ENCODE measurements around the gene TRPC4AP. TPM values are rescaled to one million over a fixed set of nuclear protein-coding genes. Genes with fewer than 3 reads are reported as not detected.

TRPC4AP gene
- total and polyA plus RNA-seq, 2 of the 8 experiments (the other 6 are each of a cell fraction or from before 2014, with no cell fraction given), result 73.1 to 74.8 TPM

DNA sequence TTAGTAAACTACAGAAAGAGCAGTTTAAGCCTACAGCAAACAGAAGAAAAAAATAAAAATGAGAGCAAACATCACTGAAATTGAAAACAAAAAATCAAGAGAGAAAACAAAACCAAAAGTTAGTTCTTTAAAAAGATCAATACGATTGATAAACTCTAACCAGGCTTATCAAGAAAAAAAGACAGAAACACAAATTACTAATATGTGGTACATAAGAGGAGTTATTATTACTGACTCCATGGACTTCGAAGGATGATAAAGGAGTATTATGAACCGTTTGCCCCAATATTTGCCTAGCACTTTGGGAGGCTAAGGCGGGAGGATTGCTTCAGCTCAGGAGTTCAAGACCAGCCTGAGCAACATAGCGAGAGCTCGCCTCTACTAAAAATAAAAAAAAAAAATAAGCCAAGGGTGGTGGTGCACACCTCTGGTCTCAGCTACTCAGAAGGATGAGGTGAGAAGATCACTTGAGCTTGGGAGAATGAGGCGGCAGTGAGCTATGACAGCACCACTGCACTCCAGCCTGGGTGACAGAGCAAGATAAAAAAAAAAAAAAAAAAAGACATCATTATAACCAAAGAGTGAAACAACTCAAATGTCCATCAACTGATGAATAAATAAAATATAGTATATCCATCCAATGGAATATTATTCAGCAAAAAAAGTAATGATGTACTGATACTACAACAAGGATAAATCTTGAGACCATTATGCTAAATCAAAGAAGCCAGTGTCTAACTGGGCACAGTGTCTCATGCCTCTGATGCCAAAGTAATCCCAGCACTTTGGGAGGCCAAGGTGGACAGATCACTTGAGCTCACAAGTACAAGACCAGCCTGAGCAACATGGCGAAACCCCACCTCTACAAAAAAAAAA, 12.9 kb downstream of the TRPC4AP start:
- H3K4ac ChIP-seq (replicated peaks; ENCODE audit: insufficient read length, low read depth, low read length), result no peak overlapping the region
- WGBS, 2 experiments (ENCODE audit: extremely low coverage in 1 of 2, insufficient coverage in 1 of 2, insufficient read length in 1 of 2, insufficient replicate concordance in 2 of 2, low coverage in 1 of 2, low lambda C conversion rate in 2 of 2, missing lambda C conversion rate in 1 of 2), result 91% methylated on average over 8 of the region's 8 CpGs; no CpG with 5 or more reads in 1 of the 2 experiments
- no peak for FAIRE-seq
- no peaks in the 10 kb centered on the region for H3K27me3 ChIP-seq (replicated peaks in 1 of 4; ENCODE audit: control insufficient read depth in 3 of 4, extremely low read depth in 1 of 4, insufficient read depth in 3 of 4, low read length in 3 of 4)
- no peak overlapping the region for H3K4me3 ChIP-seq (ENCODE audit: extremely low read depth in 1 of 4, insufficient read depth in 2 of 4, low read depth in 3 of 4, low read length in 4 of 4)
- no peaks in the 10 kb centered on the region for H3K23me2 ChIP-seq (ENCODE audit: low read depth, low read length)
- no peak overlapping the region for H3K18ac ChIP-seq (ENCODE audit: extremely low read depth, low read length)
- ChIA-PET CTCF (ENCODE audit: partially characterized antibody) (interaction anchor here (0.7 to 1.3 kb wide), 3 partner anchors 16 to 111 kb away, joined by 3 read pairs; no protein-coding TSS in a partner anchor), POLR2A (ENCODE audit: partially characterized antibody) (no interaction called here)
- H3K9ac ChIP-seq (replicated peaks in 1 of 4; ENCODE audit: extremely low read depth in 1 of 4, low read depth in 3 of 4, low read length in 3 of 4), result no peak overlapping the region
- no peak overlapping the region for H2BK15ac ChIP-seq (ENCODE audit: low read length)
- no peak overlapping the region for H3K56ac ChIP-seq (replicated peaks; ENCODE audit: insufficient read length, low read depth, low read length)
- H3K79me2 ChIP-seq (ENCODE audit: control insufficient read depth in 1 of 2, insufficient read depth in 2 of 2, low read length in 2 of 2), result peaks cover 3 to 61% of the 10 kb centered on the region in 2 experiments; a peak in 3 of 4 replicates
- no peak overlapping the region for H2BK20ac ChIP-seq (ENCODE audit: low read length)
- no peak overlapping the region for H3K23ac ChIP-seq (ENCODE audit: insufficient read length)
- peaks cover 10 to 17% of the 10 kb centered on the region in 2 experiments for H3K9me3 ChIP-seq (ENCODE audit: insufficient read depth in 2 of 2, low read depth in 1 of 2, low read length in 1 of 2)
- no peak overlapping the region for H3K27ac ChIP-seq (ENCODE audit: low read depth, low read length)
- H2BK120ac ChIP-seq (replicated peaks; ENCODE audit: low read depth, low read length), result no peak overlapping the region
- H3K79me1 ChIP-seq (ENCODE audit: low read depth, low read length), result 0 out of 2 replicates have a peak, but pooled peaks cover 2% of the 10 kb centered on the region
- peaks cover 0 to 3% of the 10 kb centered on the region in 2 experiments for H4K20me1 ChIP-seq (replicated peaks in 1 of 2; ENCODE audit: control insufficient read depth in 1 of 2, insufficient read depth in 2 of 2, low read length in 2 of 2)
- no peak overlapping the region for H2AFZ ChIP-seq (ENCODE audit: low read length)
- DNase-seq (ENCODE audit: low read depth in 1 of 2, low spot score in 2 of 2), result no peak
- no peak overlapping the region for H4K5ac ChIP-seq (ENCODE audit: insufficient read length, low read depth, low read length)
- H3K36me3 ChIP-seq (ENCODE audit: control insufficient read depth in 2 of 4, insufficient read depth in 4 of 4, low read length in 3 of 4), result peaks cover 5 to 20% (median 14%) of the 10 kb centered on the region in 4 experiments; a peak in 6 of 8 replicates
- H2AK5ac ChIP-seq (ENCODE audit: low read depth, low read length), result no peak overlapping the region
- H4K91ac ChIP-seq (replicated peaks; ENCODE audit: insufficient read length, low read length), result no peak overlapping the region
- no peak overlapping the region for H3K4me2 ChIP-seq (ENCODE audit: insufficient read depth in 1 of 2, low read depth in 2 of 2, low read length in 2 of 2)
- H3K14ac ChIP-seq (ENCODE audit: insufficient read length), result no peak overlapping the region
- H2BK12ac ChIP-seq (ENCODE audit: low read depth, low read length), result no peak overlapping the region
- no peak overlapping the region for H2BK5ac ChIP-seq (ENCODE audit: low read depth, low read length)
- no peak overlapping the region for H4K8ac ChIP-seq (ENCODE audit: extremely low read depth, insufficient read depth, low read length)
- TF ChIP-seq, protein P1, sequence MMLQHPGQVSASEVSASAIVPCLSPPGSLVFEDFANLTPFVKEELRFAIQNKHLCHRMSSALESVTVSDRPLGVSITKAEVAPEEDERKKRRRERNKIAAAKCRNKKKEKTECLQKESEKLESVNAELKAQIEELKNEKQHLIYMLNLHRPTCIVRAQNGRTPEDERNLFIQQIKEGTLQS (IDR thresholded peaks at IDR 0.05; ENCODE audit: insufficient read depth, low read depth, low read length), result no peak
- TF ChIP-seq CREB1 (IDR thresholded peaks at IDR 0.05), result no peak
- TF ChIP-seq RAD21 (IDR thresholded peaks at IDR 0.05 in 1 of 2, conservative IDR thresholded peaks at IDR 0.05 in 1 of 2; ENCODE audit: low read depth in 2 of 2, low read length in 2 of 2), result no peak
- no peaks in the 10 kb centered on the region for H3K4me1 ChIP-seq (replicated peaks in 1 of 4; ENCODE audit: control insufficient read depth in 3 of 4, insufficient read depth in 4 of 4, low read length in 3 of 4)

All from H1 (cell line).